ENCODE results near the gene CANT1. TPM values are rescaled to one million over a fixed set of nuclear protein-coding genes. Genes with fewer than 3 reads are reported as not detected.
A peak's percentile ranks its signal among the peaks of the same experiment; 100 is the strongest.

CANT1 gene
- total RNA-seq, 2 donors from 2014 or later, result 52.9 to 58.1 TPM

GRCh38 chr17:79005063-79005861, 4.3 kb downstream of the CANT1 start:
- Mint-ChIP-seq H3K27me3 (ENCODE audit: low read depth) (no peaks in the 10 kb centered on the region), H3K9me3 (no peaks in the 10 kb centered on the region), H3K36me3 (ENCODE audit: insufficient read depth in 2 of 2) (peaks cover 6% of the 10 kb centered on the region in 2 donors), H3K4me1 (ENCODE audit: low read depth) (peaks cover 44% of the 10 kb centered on the region), H3K4me3 (peak overlapping the region; percentile 8 to 29), H3K27ac (no peak overlapping the region)
- no peak for DNase-seq
- ATAC-seq (replicated peaks in 1 of 2), result no peak

DNA sequence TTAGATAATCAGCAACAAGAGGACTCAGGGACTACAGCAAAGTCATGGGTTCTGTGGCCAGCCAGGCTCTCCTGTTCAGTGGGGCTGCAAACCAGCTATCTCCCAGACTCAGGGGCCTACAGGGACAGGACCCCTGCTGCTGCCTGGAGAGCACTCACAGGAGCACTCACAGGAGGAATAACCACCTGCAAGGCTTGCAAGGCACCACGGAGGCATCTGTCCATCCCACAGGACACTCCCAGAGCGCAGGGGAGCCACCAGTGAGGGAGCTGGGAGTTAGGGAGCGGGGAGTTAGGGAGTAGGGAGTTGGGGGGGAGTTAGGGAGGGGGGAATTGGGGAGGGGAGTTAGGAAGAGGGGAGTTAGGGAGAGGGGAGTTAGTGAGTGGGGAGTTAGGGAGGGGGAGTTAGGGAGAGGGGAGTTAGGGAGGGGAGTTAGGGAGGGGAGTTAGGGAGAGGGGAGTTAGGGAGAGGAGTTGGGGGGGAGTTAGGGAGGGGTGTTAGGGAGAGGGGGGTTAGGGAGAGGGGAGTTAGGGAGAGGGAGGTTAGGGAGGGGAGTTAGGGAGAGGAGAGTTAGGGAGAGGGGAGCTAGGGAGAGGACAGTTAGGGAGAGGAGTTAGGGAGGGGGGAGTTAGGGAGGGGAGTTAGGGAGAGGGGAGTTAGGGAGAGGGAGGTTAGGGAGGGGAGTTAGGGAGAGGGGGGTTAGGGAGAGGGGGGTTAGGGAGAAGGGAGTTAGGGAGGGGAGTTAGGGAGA, 5.7 kb downstream of the CANT1 start:
- Mint-ChIP-seq H3K4me3 (no peak overlapping the region), H3K27ac (no peak overlapping the region), H3K27me3 (ENCODE audit: low read depth) (no peaks in the 10 kb centered on the region), H3K36me3 (ENCODE audit: insufficient read depth in 2 of 2) (peaks cover 6% of the 10 kb centered on the region in 2 donors), H3K9me3 (no peaks in the 10 kb centered on the region), H3K4me1 (ENCODE audit: low read depth) (peaks cover 37% of the 10 kb centered on the region)
- ATAC-seq (replicated peaks in 1 of 2) (no peak), DNase-seq (no peak)

GRCh38 chr17:79002796-79003593, 6.6 kb downstream of the CANT1 start:
- DNase-seq (no peak), ATAC-seq (replicated peaks in 1 of 2) (no peak)
- Mint-ChIP-seq H3K27ac (no peak overlapping the region), H3K4me3 (no peak overlapping the region), H3K27me3 (ENCODE audit: low read depth) (no peaks in the 10 kb centered on the region), H3K9me3 (no peaks in the 10 kb centered on the region), H3K4me1 (ENCODE audit: low read depth) (peaks cover 28% of the 10 kb centered on the region), H3K36me3 (ENCODE audit: insufficient read depth in 2 of 2) (peaks cover 0 to 6% of the 10 kb centered on the region in 2 donors)

- H3K4me3 Mint-ChIP-seq, result no peak overlapping the region
- no peaks in the 10 kb centered on the region for H3K27me3 Mint-ChIP-seq (ENCODE audit: low read depth)
- ATAC-seq (replicated peaks in 1 of 2) (no peak), DNase-seq (no peak)
- no peak overlapping the region for H3K27ac Mint-ChIP-seq
- peaks cover 0 to 6% of the 10 kb centered on the region in 2 donors for H3K36me3 Mint-ChIP-seq (ENCODE audit: insufficient read depth in 2 of 2)
- peaks cover 21% of the 10 kb centered on the region for H3K4me1 Mint-ChIP-seq (ENCODE audit: low read depth)
- no peaks in the 10 kb centered on the region for H3K9me3 Mint-ChIP-seq
Observed at GRCh38 chr17:79002291-79002690, 7.3 kb downstream of the CANT1 start.

DNA sequence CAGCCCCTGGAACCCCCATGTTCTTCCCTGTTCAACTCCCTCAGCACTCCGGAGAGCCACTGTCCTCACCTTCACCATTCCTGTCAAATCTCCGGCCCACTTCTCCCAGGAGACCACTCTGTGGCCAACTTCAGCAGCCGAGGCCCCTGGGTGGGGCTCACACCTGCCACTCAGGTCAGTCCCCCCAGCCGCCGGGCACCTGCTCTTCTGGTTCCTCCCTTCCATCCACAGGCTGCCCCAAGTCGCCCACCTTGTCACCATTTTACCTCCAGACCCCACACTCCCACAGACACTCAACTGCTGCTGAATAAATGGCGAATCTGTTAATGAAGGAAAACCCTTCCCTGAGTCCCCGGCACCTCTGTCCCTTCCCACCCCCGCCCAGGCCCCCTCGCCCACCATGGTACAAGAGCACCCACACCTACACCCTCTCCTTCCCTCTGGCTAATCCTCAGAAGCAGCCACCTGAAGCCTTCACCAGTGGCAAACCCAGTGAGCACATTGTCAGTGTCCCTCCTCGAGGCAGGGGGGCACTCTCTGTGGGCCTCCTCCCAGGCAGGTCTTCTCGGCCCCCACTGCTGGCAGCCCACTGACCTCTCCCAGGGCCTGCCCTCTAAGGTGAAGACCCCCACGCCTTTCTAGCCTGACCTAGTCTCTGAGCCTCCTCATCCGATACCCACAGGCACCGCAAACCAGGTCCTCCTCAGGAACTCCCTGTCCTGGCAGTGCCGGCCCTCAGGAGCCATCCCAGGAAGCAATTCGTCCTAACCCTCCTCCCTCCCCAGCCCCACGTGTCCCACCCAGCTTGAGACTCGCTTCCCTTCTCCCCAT, 8.2 kb downstream of the CANT1 start:
- peaks cover 13% of the 10 kb centered on the region for H3K4me1 Mint-ChIP-seq (ENCODE audit: low read depth)

GRCh38 chr17:79000396-79001189, 9.0 kb downstream of the CANT1 start:
- H3K4me1 Mint-ChIP-seq (ENCODE audit: low read depth), result peaks cover 4% of the 10 kb centered on the region
- H3K36me3 Mint-ChIP-seq (ENCODE audit: insufficient read depth in 2 of 2), result peaks cover 0 to 5% of the 10 kb centered on the region in 2 donors
- H3K9me3 Mint-ChIP-seq, result no peaks in the 10 kb centered on the region
- H3K27ac Mint-ChIP-seq, result no peak overlapping the region
- no peak for ATAC-seq (replicated peaks in 1 of 2)
- no peak for DNase-seq
- H3K4me3 Mint-ChIP-seq, result no peak overlapping the region
- H3K27me3 Mint-ChIP-seq (ENCODE audit: low read depth), result no peaks in the 10 kb centered on the region

More for the DNA sequence above, 8.2 kb downstream of the CANT1 start:
- Mint-ChIP-seq H3K4me3 (no peak overlapping the region), H3K27me3 (ENCODE audit: low read depth) (no peaks in the 10 kb centered on the region), H3K36me3 (ENCODE audit: insufficient read depth in 2 of 2) (peaks cover 0 to 2% of the 10 kb centered on the region in 2 donors), H3K9me3 (no peaks in the 10 kb centered on the region), H3K27ac (peak overlapping the region; percentile 51)
- DNase-seq (no peak), ATAC-seq (replicated peaks in 1 of 2) (no peak)

DNA sequence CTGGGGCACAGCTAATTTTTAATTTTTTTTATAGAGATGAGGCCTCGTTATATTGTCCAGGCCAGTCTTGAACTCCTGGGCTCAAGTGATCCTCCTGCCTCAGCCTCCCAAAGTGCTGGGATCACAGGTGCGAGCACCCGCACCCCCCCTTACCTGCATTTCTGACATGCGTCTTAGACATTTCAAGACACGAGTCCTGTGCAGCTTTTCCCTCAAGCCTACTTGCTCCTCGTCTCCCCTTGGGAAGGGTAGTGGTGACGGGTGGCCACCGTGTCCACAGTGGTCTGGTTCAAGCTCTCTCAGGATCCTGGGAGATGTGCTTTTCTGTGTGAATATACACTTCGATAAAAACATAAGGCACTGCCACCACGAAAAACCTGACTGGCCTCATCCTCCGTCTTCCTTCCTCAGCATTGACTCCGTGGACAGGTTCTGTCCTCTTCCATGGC, 9.6 kb downstream of the CANT1 start:
- Mint-ChIP-seq H3K27me3 (ENCODE audit: low read depth) (no peaks in the 10 kb centered on the region), H3K4me3 (no peak overlapping the region), H3K9me3 (no peaks in the 10 kb centered on the region), H3K4me1 (ENCODE audit: low read depth) (no peaks in the 10 kb centered on the region), H3K36me3 (ENCODE audit: insufficient read depth in 2 of 2) (peaks cover 2 to 5% of the 10 kb centered on the region in 2 donors), H3K27ac (no peak overlapping the region)
- no peak for ATAC-seq (replicated peaks in 1 of 2)
- DNase-seq, result no peak

DNA sequence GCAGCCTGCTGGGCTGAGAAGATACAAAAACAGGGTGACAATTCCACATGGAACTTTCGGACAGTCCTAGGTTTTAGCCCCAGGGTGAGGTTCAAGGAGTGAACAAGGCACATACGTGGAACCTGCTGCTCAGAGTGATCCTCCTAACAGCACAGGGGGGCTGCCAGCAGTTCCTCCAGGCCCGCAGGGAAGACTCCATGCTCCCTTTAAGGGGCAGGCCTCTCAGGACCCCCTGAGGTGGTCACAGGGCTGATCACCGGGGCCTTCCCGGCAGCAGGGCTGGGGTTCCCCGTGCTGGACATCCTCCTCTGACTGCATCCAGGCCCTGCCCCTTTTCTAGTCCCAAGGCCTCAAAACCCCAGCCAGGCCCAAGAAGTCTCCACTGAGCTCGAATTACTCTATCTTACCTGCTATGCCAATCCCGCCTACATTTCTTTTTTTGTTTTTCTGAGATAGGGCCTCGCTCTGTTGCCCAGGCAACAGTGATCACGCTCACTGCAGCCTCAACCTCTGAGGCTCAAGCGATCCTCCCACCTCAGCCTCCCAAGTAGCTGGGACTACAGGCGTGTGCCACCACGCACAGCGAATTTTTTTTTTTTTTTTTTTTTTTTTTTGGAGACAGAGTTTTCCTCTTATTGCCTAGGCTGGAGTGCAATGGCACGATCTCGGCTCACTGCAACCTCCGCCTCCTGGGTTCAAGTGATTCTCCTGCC, 10.4 kb downstream of the CANT1 start:
- Mint-ChIP-seq H3K36me3 (ENCODE audit: insufficient read depth in 2 of 2) (peaks cover 2 to 6% of the 10 kb centered on the region in 2 donors), H3K9me3 (no peaks in the 10 kb centered on the region), H3K4me1 (ENCODE audit: low read depth) (no peaks in the 10 kb centered on the region), H3K27ac (no peak overlapping the region), H3K4me3 (no peak overlapping the region), H3K27me3 (ENCODE audit: low read depth) (no peaks in the 10 kb centered on the region)
- ATAC-seq (replicated peaks in 1 of 2) (no peak), DNase-seq (no peak)

GRCh38 chr17:78998311-78999055, 11.1 kb downstream of the CANT1 start:
- ATAC-seq (replicated peaks in 1 of 2), result no peak

GRCh38 chr17:78997881-78998280, 11.7 kb downstream of the CANT1 start:
- ATAC-seq (replicated peaks in 1 of 2) (no peak), DNase-seq (no peak)
- Mint-ChIP-seq H3K36me3 (ENCODE audit: insufficient read depth in 2 of 2) (peaks cover 2 to 8% of the 10 kb centered on the region in 2 donors), H3K27me3 (ENCODE audit: low read depth) (no peaks in the 10 kb centered on the region), H3K4me1 (ENCODE audit: low read depth) (no peaks in the 10 kb centered on the region), H3K4me3 (no peak overlapping the region), H3K9me3 (no peaks in the 10 kb centered on the region), H3K27ac (no peak overlapping the region)

More at GRCh38 chr17:78998311-78999055, 11.1 kb downstream of the CANT1 start:
- Mint-ChIP-seq H3K27me3 (ENCODE audit: low read depth) (no peaks in the 10 kb centered on the region), H3K27ac (no peak overlapping the region), H3K4me1 (ENCODE audit: low read depth) (no peaks in the 10 kb centered on the region), H3K4me3 (no peak overlapping the region), H3K9me3 (no peaks in the 10 kb centered on the region), H3K36me3 (ENCODE audit: insufficient read depth in 2 of 2) (peaks cover 2 to 6% of the 10 kb centered on the region in 2 donors)
- DNase-seq, result no peak
